ENCODE results near the gene SGPP1.

SGPP1 gene

DNA sequence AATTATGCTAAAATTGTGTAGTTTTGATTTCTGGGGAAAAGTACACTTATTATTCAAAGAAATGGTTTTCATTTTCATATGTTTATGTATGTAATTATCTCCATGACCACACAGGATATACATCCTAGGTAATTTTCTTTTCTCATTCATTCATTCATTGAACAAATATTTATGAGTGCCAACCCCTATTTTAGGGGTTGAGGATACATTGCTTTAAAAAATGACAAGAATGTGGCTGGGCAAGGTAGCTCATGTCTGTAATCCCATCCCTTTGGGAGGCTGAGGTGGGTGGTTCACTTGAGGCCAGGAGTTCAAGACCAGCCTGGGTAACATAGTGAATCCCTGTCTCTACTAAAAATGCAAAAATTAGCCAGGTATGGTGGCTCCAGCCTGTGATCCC, 40.9 kb downstream of the SGPP1 start:
- TF ChIP-seq, protein P1, sequence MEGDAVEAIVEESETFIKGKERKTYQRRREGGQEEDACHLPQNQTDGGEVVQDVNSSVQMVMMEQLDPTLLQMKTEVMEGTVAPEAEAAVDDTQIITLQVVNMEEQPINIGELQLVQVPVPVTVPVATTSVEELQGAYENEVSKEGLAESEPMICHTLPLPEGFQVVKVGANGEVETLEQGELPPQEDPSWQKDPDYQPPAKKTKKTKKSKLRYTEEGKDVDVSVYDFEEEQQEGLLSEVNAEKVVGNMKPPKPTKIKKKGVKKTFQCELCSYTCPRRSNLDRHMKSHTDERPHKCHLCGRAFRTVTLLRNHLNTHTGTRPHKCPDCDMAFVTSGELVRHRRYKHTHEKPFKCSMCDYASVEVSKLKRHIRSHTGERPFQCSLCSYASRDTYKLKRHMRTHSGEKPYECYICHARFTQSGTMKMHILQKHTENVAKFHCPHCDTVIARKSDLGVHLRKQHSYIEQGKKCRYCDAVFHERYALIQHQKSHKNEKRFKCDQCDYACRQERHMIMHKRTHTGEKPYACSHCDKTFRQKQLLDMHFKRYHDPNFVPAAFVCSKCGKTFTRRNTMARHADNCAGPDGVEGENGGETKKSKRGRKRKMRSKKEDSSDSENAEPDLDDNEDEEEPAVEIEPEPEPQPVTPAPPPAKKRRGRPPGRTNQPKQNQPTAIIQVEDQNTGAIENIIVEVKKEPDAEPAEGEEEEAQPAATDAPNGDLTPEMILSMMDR (conservative IDR thresholded peaks at IDR 0.05; ENCODE audit: low read depth, low read length): no peak
- no peaks in the 10 kb centered on the region for H3K4me1 ChIP-seq (ENCODE audit: low read depth, poor library complexity, severe bottlenecking)
- no peaks in the 10 kb centered on the region for H3K36me3 ChIP-seq (ENCODE audit: insufficient read depth)
- no peak overlapping the region for H2AFZ ChIP-seq (ENCODE audit: low read depth)
- no peaks in the 10 kb centered on the region for H4K20me1 ChIP-seq (ENCODE audit: insufficient read depth)
- H3K4me3 ChIP-seq (IDR thresholded peaks at IDR 0.05; ENCODE audit: insufficient read depth, low read depth, low read length): no peak overlapping the region
- no peak overlapping the region for H3K27ac ChIP-seq
- H3K4me2 ChIP-seq: no peak overlapping the region
- no peak overlapping the region for H3K9ac ChIP-seq
- H3K79me2 ChIP-seq (ENCODE audit: insufficient read depth, low read depth): no peaks in the 10 kb centered on the region
- no peaks in the 10 kb centered on the region for H3K27me3 ChIP-seq (ENCODE audit: insufficient read depth, low read depth)

DNA sequence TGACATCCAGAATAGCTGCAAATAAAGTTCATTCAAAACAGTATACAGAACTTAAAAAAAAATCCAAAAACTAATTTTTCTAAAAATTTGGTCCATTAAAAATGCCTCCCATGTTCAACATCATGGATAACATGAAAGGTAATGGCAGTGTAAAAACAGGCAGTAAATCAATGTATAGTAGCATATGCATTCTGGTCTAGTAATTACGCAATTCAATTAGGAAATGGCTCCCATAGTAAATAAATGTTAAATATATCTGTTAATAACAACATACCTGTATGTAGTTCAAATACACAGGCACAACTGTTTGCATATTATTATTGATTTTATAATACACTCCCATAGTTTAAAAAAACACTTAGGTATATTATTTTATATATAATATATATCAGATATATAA, 42.5 kb downstream of the SGPP1 start:
- Histone ChIP-seq H3K9ac (no peak overlapping the region), H2AFZ (ENCODE audit: low read depth) (no peak overlapping the region), H3K79me2 (ENCODE audit: insufficient read depth, low read depth) (no peaks in the 10 kb centered on the region), H3K27me3 (ENCODE audit: insufficient read depth, low read depth) (no peaks in the 10 kb centered on the region), H3K4me3 (IDR thresholded peaks at IDR 0.05; ENCODE audit: insufficient read depth, low read depth, low read length) (no peak overlapping the region), H3K4me1 (ENCODE audit: low read depth, poor library complexity, severe bottlenecking) (no peaks in the 10 kb centered on the region), H3K36me3 (ENCODE audit: insufficient read depth) (no peaks in the 10 kb centered on the region), H3K27ac (no peak overlapping the region), H3K4me2 (no peak overlapping the region), H4K20me1 (ENCODE audit: insufficient read depth) (no peaks in the 10 kb centered on the region)
- TF ChIP-seq, protein P1 (conservative IDR thresholded peaks at IDR 0.05; ENCODE audit: low read depth, low read length): no peak

- H3K4me2 ChIP-seq: no peak overlapping the region
- no peaks in the 10 kb centered on the region for H3K4me1 ChIP-seq (ENCODE audit: low read depth, poor library complexity, severe bottlenecking)
- H3K9ac ChIP-seq: no peak overlapping the region
- H3K27me3 ChIP-seq (ENCODE audit: insufficient read depth, low read depth): no peaks in the 10 kb centered on the region
- no peaks in the 10 kb centered on the region for H3K36me3 ChIP-seq (ENCODE audit: insufficient read depth)
- H4K20me1 ChIP-seq (ENCODE audit: insufficient read depth): no peaks in the 10 kb centered on the region
- TF ChIP-seq, protein P1 (conservative IDR thresholded peaks at IDR 0.05; ENCODE audit: low read depth, low read length): no peak
- H3K27ac ChIP-seq: no peak overlapping the region
- no peak overlapping the region for H2AFZ ChIP-seq (ENCODE audit: low read depth)
- H3K79me2 ChIP-seq (ENCODE audit: insufficient read depth, low read depth): no peaks in the 10 kb centered on the region
- no peak overlapping the region for H3K4me3 ChIP-seq (IDR thresholded peaks at IDR 0.05; ENCODE audit: insufficient read depth, low read depth, low read length)
Measured at GRCh38 chr14:63682727-63683593, 44.9 kb downstream of the SGPP1 start.

- Histone ChIP-seq H4K20me1 (ENCODE audit: insufficient read depth) (no peaks in the 10 kb centered on the region), H3K27ac (no peak overlapping the region), H2AFZ (ENCODE audit: low read depth) (no peak overlapping the region), H3K4me3 (IDR thresholded peaks at IDR 0.05; ENCODE audit: insufficient read depth, low read depth, low read length) (no peak overlapping the region), H3K9ac (no peak overlapping the region), H3K4me1 (ENCODE audit: low read depth, poor library complexity, severe bottlenecking) (no peaks in the 10 kb centered on the region), H3K27me3 (ENCODE audit: insufficient read depth, low read depth) (no peaks in the 10 kb centered on the region), H3K79me2 (ENCODE audit: insufficient read depth, low read depth) (no peaks in the 10 kb centered on the region), H3K4me2 (no peak overlapping the region), H3K36me3 (ENCODE audit: insufficient read depth) (no peaks in the 10 kb centered on the region)
- TF ChIP-seq, protein P1 (conservative IDR thresholded peaks at IDR 0.05; ENCODE audit: low read depth, low read length): no peak
Measured at GRCh38 chr14:63678536-63678935, 49.3 kb downstream of the SGPP1 start.

All from KMS-11 (cell line).